Measurements from ENCODE around the gene NFKBIL1. TPM values are rescaled to one million over a fixed set of nuclear protein-coding genes. Genes with fewer than 3 reads are reported as not detected.

Gene NFKBIL1
- total and polyA plus RNA-seq, 9 of the 15 experiments (the other 6 are each of a cell fraction or from before 2014, with no cell fraction given) = 0.49 to 33.1 (median 7.6) TPM

DNA sequence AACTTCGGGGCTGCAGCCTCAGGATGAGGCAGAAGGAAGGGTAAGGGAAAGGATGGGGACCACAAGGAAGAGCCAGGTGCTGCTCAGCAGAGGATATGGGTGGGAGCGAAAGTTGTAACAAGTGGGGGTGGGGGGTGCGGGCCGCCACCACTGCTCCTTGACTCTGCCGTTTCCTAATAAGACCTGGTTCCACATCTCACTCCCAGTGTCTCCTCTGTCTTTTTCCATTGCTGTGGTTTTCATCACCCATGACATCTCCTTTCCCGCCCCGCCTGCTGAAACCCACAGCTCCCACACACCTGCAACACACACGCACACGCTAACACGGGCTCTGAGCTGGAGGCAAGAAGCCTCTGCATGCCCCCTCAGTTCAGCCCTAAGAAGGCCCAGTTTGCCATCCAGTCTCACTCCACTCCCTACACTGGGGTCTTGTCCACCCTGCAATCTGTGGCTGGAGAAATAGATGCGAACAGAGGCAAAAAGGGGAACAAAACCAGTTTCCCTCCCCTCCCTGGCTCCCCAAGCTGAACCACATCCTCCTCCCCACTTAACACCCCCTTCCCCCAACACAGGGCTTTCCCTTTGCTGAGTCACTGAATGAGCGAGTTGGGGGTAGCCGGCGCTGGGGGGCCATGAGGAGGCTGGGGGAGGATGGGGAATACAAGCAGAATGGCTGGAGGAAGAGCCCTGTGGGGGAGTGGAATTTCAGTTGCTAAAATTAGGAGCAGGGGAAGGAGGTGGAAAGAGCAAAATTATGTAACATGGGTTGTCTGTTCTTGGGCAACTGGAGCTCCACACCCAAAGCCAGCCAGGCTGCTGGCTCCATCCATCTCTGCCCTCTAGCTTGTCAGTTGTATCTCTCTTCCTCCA is 11.5 kb downstream of the NFKBIL1 start (continued):
- TF ChIP-seq ARID4B (CRISPR knock-in tag; IDR thresholded peaks at IDR 0.05) (no peak), ATF6 (CRISPR knock-in tag; IDR thresholded peaks at IDR 0.05) (0 out of 2 replicates have a peak, but pooled peaks have one; percentile 30), ZNF143 (CRISPR knock-in tag; IDR thresholded peaks at IDR 0.05) (no peak), ZNF197 (CRISPR knock-in tag; IDR thresholded peaks at IDR 0.05; ENCODE audit: low read depth) (no peak), ZNF277 (CRISPR knock-in tag; IDR thresholded peaks at IDR 0.05; ENCODE audit: borderline replicate concordance) (no peak), ZNF384 (IDR thresholded peaks at IDR 0.05; ENCODE audit: low read depth, low read length) (no peak), MAFG (tag; conservative IDR thresholded peaks at IDR 0.05) (peak; percentile 70), BRF2 (IDR thresholded peaks at IDR 0.05; ENCODE audit: borderline replicate concordance, insufficient read depth, insufficient read length) (no peak), FOXO4 (CRISPR knock-in tag; IDR thresholded peaks at IDR 0.05) (no peak), ZNF3 (CRISPR knock-in tag; IDR thresholded peaks at IDR 0.05) (no peak), CHD1 (IDR thresholded peaks at IDR 0.05; ENCODE audit: low read length) (no peak), ZNF444 (CRISPR knock-in tag; IDR thresholded peaks at IDR 0.05) (no peak), GATA2 (CRISPR knock-in tag; IDR thresholded peaks at IDR 0.05) (no peak)
- TF ChIP-seq, protein P1, sequence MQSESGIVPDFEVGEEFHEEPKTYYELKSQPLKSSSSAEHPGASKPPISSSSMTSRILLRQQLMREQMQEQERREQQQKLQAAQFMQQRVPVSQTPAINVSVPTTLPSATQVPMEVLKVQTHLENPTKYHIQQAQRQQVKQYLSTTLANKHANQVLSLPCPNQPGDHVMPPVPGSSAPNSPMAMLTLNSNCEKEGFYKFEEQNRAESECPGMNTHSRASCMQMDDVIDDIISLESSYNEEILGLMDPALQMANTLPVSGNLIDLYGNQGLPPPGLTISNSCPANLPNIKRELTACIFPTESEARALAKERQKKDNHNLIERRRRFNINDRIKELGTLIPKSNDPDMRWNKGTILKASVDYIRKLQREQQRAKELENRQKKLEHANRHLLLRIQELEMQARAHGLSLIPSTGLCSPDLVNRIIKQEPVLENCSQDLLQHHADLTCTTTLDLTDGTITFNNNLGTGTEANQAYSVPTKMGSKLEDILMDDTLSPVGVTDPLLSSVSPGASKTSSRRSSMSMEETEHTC (IDR thresholded peaks at IDR 0.05) = no peak
